Cerebellar nuclear complex (tissue), 1 donor: ENCODE results near the gene NFKBIE.

Source experiments
- DNase-seq, 2 experiments: peaks; one replicate each; lab custom pipeline; 2025; lab: John Stamatoyannopoulos, UW

Gene NFKBIE

GRCh38 chr6:44272999-44273566, 7.7 kb upstream of the NFKBIE start:
- peak in 1 of 2 experiments; percentile 24 for DNase-seq

GRCh38 chr6:44272529-44272928, 7.2 kb upstream of the NFKBIE start:
- DNase-seq = no peak

GRCh38 chr6:44271914-44272313, 6.6 kb upstream of the NFKBIE start:
- peak in 1 of 2 experiments; percentile 27 for DNase-seq

- DNase-seq = peak in 1 of 2 experiments; percentile 8
Measured at GRCh38 chr6:44271406-44271723, 6.0 kb upstream of the NFKBIE start.

GRCh38 chr6:44270526-44271405, 5.4 kb upstream of the NFKBIE start:
- DNase-seq = no peak

GRCh38 chr6:44269921-44270525, 4.7 kb upstream of the NFKBIE start, which contains the start of gene TMEM151B:
TMEM151B (plus strand) TSS chr6:44270450; CDS start chr6:44270743, 293 bp downstream.
- DNase-seq = peak; percentile 38 to 42

- no peak for DNase-seq
Measured at GRCh38 chr6:44269178-44269920, 4.0 kb upstream of the NFKBIE start.

GRCh38 chr6:44268095-44268628, 2.8 kb upstream of the NFKBIE start:
- no peak for DNase-seq

GRCh38 chr6:44267252-44267651, 1.9 kb upstream of the NFKBIE start:
- DNase-seq = no peak

GRCh38 chr6:44266347-44266746, 996 bp upstream of the NFKBIE start:
- no peak for DNase-seq

- no peak for DNase-seq
Measured at GRCh38 chr6:44265722-44266233, 427 bp upstream of the NFKBIE start.

GRCh38 chr6:44264154-44265006, 971 bp downstream of the NFKBIE start:
- DNase-seq = no peak

GRCh38 chr6:44263354-44264100, 1.8 kb downstream of the NFKBIE start:
- DNase-seq = no peak

- DNase-seq = no peak
Measured at GRCh38 chr6:44262467-44263353, 2.6 kb downstream of the NFKBIE start.

- DNase-seq = no peak
Measured at GRCh38 chr6:44261581-44261980, 3.8 kb downstream of the NFKBIE start.

- DNase-seq = no peak
Measured at GRCh38 chr6:44260451-44261297, 4.7 kb downstream of the NFKBIE start.

GRCh38 chr6:44260011-44260410, 5.3 kb downstream of the NFKBIE start:
- no peak for DNase-seq

GRCh38 chr6:44258921-44259320, 6.4 kb downstream of the NFKBIE start:
- no peak for DNase-seq
